Activated naive CD4-positive, alpha-beta T cell treated with anti-CD3 and anti-CD28 coated beads, Interleukin-2, amount 50 U/mL, for 72 hours (primary cell): ENCODE measurements around the gene DYNC2H1. TPM values are rescaled to one million over a fixed set of nuclear protein-coding genes. Genes with fewer than 3 reads are reported as not detected.

Source experiments
- ATAC-seq, 2 donors: fragments of 150-1000 bp; cut with Tn5 transposase; 2 replicates each; pipeline ENCODE4 v1.10.0; 2021; ENCODE audit warnings: mild to moderate bottlenecking in 2 of 2, moderate library complexity in 2 of 2
- DNase-seq, 2 donors: peaks; one replicate each; pipeline ENCODE4 v3.0.0; 2021 to 2022; ENCODE audit warnings: low spot score in 2 of 2
- H3K27ac Mint-ChIP-seq, 2 donors: one replicate each; pipeline ENCODE4 v1.8.0; 2022; ENCODE audit warnings: mild to moderate bottlenecking in 2 of 2, mixed read lengths in 2 of 2
- H3K36me3 Mint-ChIP-seq, 2 donors: one replicate each; pipeline ENCODE4 v1.8.0; 2022; ENCODE audit warnings: mixed read lengths in 2 of 2
- H3K9me3 Mint-ChIP-seq, 2 donors: one replicate each; pipeline ENCODE4 v1.8.0; 2022; ENCODE audit warnings: mixed read lengths in 2 of 2
- total RNA-seq, 2 donors: library from RNA; stranded (reverse); gene quantifications; one replicate each; pipeline ENCODE4 v1.2.3, GENCODE V29; 2022

Gene DYNC2H1
- total RNA-seq, 2 donors from 2014 or later: 2.2 to 2.6 TPM

- no peak for DNase-seq
Observed at GRCh38 chr11:103222806-103223205, 113.6 kb downstream of the DYNC2H1 start.

GRCh38 chr11:103228807-103229206 is 119.6 kb downstream of the DYNC2H1 start:
- no peaks in the 10 kb centered on the region for H3K9me3 Mint-ChIP-seq
- DNase-seq (no peak), ATAC-seq (no peak)
- H3K36me3 Mint-ChIP-seq: no peaks in the 10 kb centered on the region
- H3K27ac Mint-ChIP-seq: no peak overlapping the region

More at GRCh38 chr11:103222806-103223205, 113.6 kb downstream of the DYNC2H1 start:
- no peak for ATAC-seq
- Mint-ChIP-seq H3K9me3 (no peaks in the 10 kb centered on the region), H3K36me3 (no peaks in the 10 kb centered on the region), H3K27ac (no peak overlapping the region)

GRCh38 chr11:103234974-103235373 is 125.7 kb downstream of the DYNC2H1 start:
- DNase-seq (no peak), ATAC-seq (no peak)
- H3K36me3 Mint-ChIP-seq: no peaks in the 10 kb centered on the region
- H3K9me3 Mint-ChIP-seq: no peaks in the 10 kb centered on the region
- H3K27ac Mint-ChIP-seq: no peak overlapping the region

GRCh38 chr11:103241574-103241973 is 132.3 kb downstream of the DYNC2H1 start:
- ATAC-seq (no peak), DNase-seq (no peak)
- Mint-ChIP-seq H3K36me3 (no peaks in the 10 kb centered on the region), H3K9me3 (no peaks in the 10 kb centered on the region), H3K27ac (no peak overlapping the region)

GRCh38 chr11:103254123-103254522 is 144.9 kb downstream of the DYNC2H1 start:
- ATAC-seq: no peak
- no peaks in the 10 kb centered on the region for H3K9me3 Mint-ChIP-seq
- no peaks in the 10 kb centered on the region for H3K36me3 Mint-ChIP-seq
- H3K27ac Mint-ChIP-seq: no peak overlapping the region
- DNase-seq: no peak

- H3K27ac Mint-ChIP-seq: no peak overlapping the region
- DNase-seq: no peak
- ATAC-seq: no peak
- H3K36me3 Mint-ChIP-seq: no peaks in the 10 kb centered on the region
- H3K9me3 Mint-ChIP-seq: no peaks in the 10 kb centered on the region
Observed at GRCh38 chr11:103257360-103257759, 148.1 kb downstream of the DYNC2H1 start.

GRCh38 chr11:103266167-103266831 is 157.1 kb downstream of the DYNC2H1 start:
- Mint-ChIP-seq H3K36me3 (no peaks in the 10 kb centered on the region), H3K27ac (no peak overlapping the region), H3K9me3 (no peaks in the 10 kb centered on the region)
- DNase-seq (no peak), ATAC-seq (no peak)

- Mint-ChIP-seq H3K36me3 (no peaks in the 10 kb centered on the region), H3K9me3 (no peaks in the 10 kb centered on the region), H3K27ac (no peak overlapping the region)
- no peak for DNase-seq
- ATAC-seq: no peak
Observed at GRCh38 chr11:103272876-103273275, 163.7 kb downstream of the DYNC2H1 start.

- H3K9me3 Mint-ChIP-seq: no peaks in the 10 kb centered on the region
- ATAC-seq (no peak), DNase-seq (no peak)
- H3K36me3 Mint-ChIP-seq: no peaks in the 10 kb centered on the region
- no peak overlapping the region for H3K27ac Mint-ChIP-seq
Observed at GRCh38 chr11:103274025-103274424, 164.8 kb downstream of the DYNC2H1 start.

- DNase-seq: no peak
- ATAC-seq: no peak
- Mint-ChIP-seq H3K9me3 (no peaks in the 10 kb centered on the region), H3K27ac (no peak overlapping the region), H3K36me3 (no peaks in the 10 kb centered on the region)
Observed at GRCh38 chr11:103279821-103280220, 170.6 kb downstream of the DYNC2H1 start.

GRCh38 chr11:103281301-103281700 is 172.1 kb downstream of the DYNC2H1 start:
- DNase-seq (no peak), ATAC-seq (no peak)
- H3K27ac Mint-ChIP-seq: no peak overlapping the region
- no peaks in the 10 kb centered on the region for H3K9me3 Mint-ChIP-seq
- H3K36me3 Mint-ChIP-seq: no peaks in the 10 kb centered on the region

- DNase-seq (no peak), ATAC-seq (no peak)
- Mint-ChIP-seq H3K9me3 (peaks cover 0 to 3% of the 10 kb centered on the region in 2 donors), H3K27ac (no peak overlapping the region), H3K36me3 (peaks cover 0 to 4% of the 10 kb centered on the region in 2 donors)
Observed at GRCh38 chr11:103284260-103284659, 175.0 kb downstream of the DYNC2H1 start.

- ATAC-seq (no peak), DNase-seq (no peak)
- peaks cover 6 to 40% of the 10 kb centered on the region in 2 donors for H3K36me3 Mint-ChIP-seq
- peaks cover 35 to 42% of the 10 kb centered on the region in 2 donors for H3K9me3 Mint-ChIP-seq
- H3K27ac Mint-ChIP-seq: no peak overlapping the region
Observed at GRCh38 chr11:103294516-103294915, 185.3 kb downstream of the DYNC2H1 start.

GRCh38 chr11:103295704-103296103 is 186.5 kb downstream of the DYNC2H1 start:
- H3K27ac Mint-ChIP-seq: no peak overlapping the region
- H3K9me3 Mint-ChIP-seq: peaks cover 35 to 42% of the 10 kb centered on the region in 2 donors
- ATAC-seq (no peak), DNase-seq (no peak)
- H3K36me3 Mint-ChIP-seq: peaks cover 6 to 40% of the 10 kb centered on the region in 2 donors

GRCh38 chr11:103297900-103298299 is 188.7 kb downstream of the DYNC2H1 start:
- ATAC-seq (no peak), DNase-seq (no peak)
- Mint-ChIP-seq H3K27ac (no peak overlapping the region), H3K36me3 (peaks cover 6 to 34% of the 10 kb centered on the region in 2 donors), H3K9me3 (peaks cover 21 to 28% of the 10 kb centered on the region in 2 donors)

- no peaks in the 10 kb centered on the region for H3K36me3 Mint-ChIP-seq
- DNase-seq (no peak), ATAC-seq (no peak)
- no peak overlapping the region for H3K27ac Mint-ChIP-seq
- no peaks in the 10 kb centered on the region for H3K9me3 Mint-ChIP-seq
Observed at GRCh38 chr11:103315248-103315647, 206.0 kb downstream of the DYNC2H1 start.

GRCh38 chr11:103317118-103317517 is 207.9 kb downstream of the DYNC2H1 start:
- DNase-seq (no peak), ATAC-seq (no peak)
- no peak overlapping the region for H3K27ac Mint-ChIP-seq
- no peaks in the 10 kb centered on the region for H3K9me3 Mint-ChIP-seq
- no peaks in the 10 kb centered on the region for H3K36me3 Mint-ChIP-seq

GRCh38 chr11:103322821-103323220 is 213.6 kb downstream of the DYNC2H1 start:
- DNase-seq: no peak
- no peak for ATAC-seq
- Mint-ChIP-seq H3K36me3 (no peaks in the 10 kb centered on the region), H3K27ac (no peak overlapping the region), H3K9me3 (no peaks in the 10 kb centered on the region)
